Common myeloid progenitor, CD34-positive (primary cell): ENCODE measurements around the gene ZMPSTE24.

Source experiments
- CTCF ChIA-PET: fragments of 350-600 bp; sonication (Branson Sonifier 250); formaldehyde crosslinking; loops from one replicate; lab custom pipeline; 2021; ENCODE audit warnings: antibody characterized with exemption; lab: Charles Lee
- POLR2A ChIA-PET: fragments of 350-600 bp; sonication (Branson Sonifier 250); formaldehyde crosslinking; loops from one replicate; lab custom pipeline; 2021; ENCODE audit warnings: antibody characterized with exemption; lab: Charles Lee
- DNase-seq, 3 donors: peaks; one replicate each; pipeline versions ENCODE4 v3.0.0 to v3.0.0-alpha.2; 2013
- H3K27ac ChIP-seq, 2 experiments: 1 replicate in 1 of 2; 2 replicates in 1 of 2; pipeline ENCODE4 v1.7.0; 2013; ENCODE audit warnings: inconsistent platforms in 2 of 2, low read length in 2 of 2, mild to moderate bottlenecking in 2 of 2, low read depth in 1 of 2, moderate library complexity in 1 of 2; ENCODE audit not compliant: severe bottlenecking in 2 of 2, insufficient read depth in 1 of 2, poor library complexity in 1 of 2
- H3K27me3 ChIP-seq, 5 experiments: replicated peaks in 2 of 5; 1 replicate in 3 of 5; 2 replicates in 2 of 5; pipeline versions ENCODE4 v1.6.1 to v1.7.0; 2013; ENCODE audit warnings: low read length in 4 of 5, mild to moderate bottlenecking in 2 of 5, moderate library complexity in 2 of 5, inconsistent platforms in 1 of 5; ENCODE audit not compliant: insufficient read depth in 5 of 5, control insufficient read depth in 4 of 5
- H3K36me3 ChIP-seq, 4 experiments: 1 replicate in 2 of 4; 2 replicates in 2 of 4; pipeline versions ENCODE4 v1.6.1 to v1.7.0; 2013; ENCODE audit warnings: low read length in 3 of 4, control low read depth in 1 of 4, mild to moderate bottlenecking in 1 of 4; ENCODE audit not compliant: control insufficient read depth in 4 of 4, insufficient read depth in 4 of 4
- H3K4me1 ChIP-seq, 4 experiments: 1 replicate in 3 of 4; 2 replicates in 1 of 4; pipeline versions ENCODE4 v1.6.1 to v1.7.1; 2013; ENCODE audit warnings: low read length in 3 of 4, mild to moderate bottlenecking in 3 of 4, control low read depth in 1 of 4, inconsistent platforms in 1 of 4, moderate library complexity in 1 of 4; ENCODE audit not compliant: control insufficient read depth in 4 of 4, insufficient read depth in 4 of 4; ENCODE audit errors: control extremely low read depth in 1 of 4
- H3K4me3 ChIP-seq, 7 experiments: 1 replicate in 4 of 7; 2 replicates in 3 of 7; pipeline versions ENCODE4 v1.5.1 to v1.7.0; 2013; ENCODE audit warnings: mild to moderate bottlenecking in 7 of 7, low read length in 6 of 7, moderate library complexity in 6 of 7, inconsistent platforms in 2 of 7, low read depth in 2 of 7, control low read depth in 1 of 7; ENCODE audit not compliant: insufficient read depth in 4 of 7, control insufficient read depth in 1 of 7; ENCODE audit errors: extremely low read depth in 1 of 7
- H3K9me3 ChIP-seq, 5 experiments: 1 replicate in 4 of 5; 2 replicates in 1 of 5; pipeline versions ENCODE4 v1.6.1 to v1.7.1; 2013; ENCODE audit warnings: low read length in 4 of 5, mild to moderate bottlenecking in 2 of 5, inconsistent platforms in 1 of 5, low read depth in 1 of 5, moderate library complexity in 1 of 5; ENCODE audit not compliant: control insufficient read depth in 4 of 5, insufficient read depth in 2 of 5; ENCODE audit errors: control extremely low read depth in 1 of 5
- WGBS: methylation state at CpG from one replicate; pipeline ENCODE4 v1.1.5; 2013; ENCODE audit not compliant: insufficient coverage; 5-methylcytosine and 5-hydroxymethylcytosine counted together

Gene ZMPSTE24

GRCh38 chr1:40226192-40226591 is 31.8 kb upstream of the ZMPSTE24 start:
- no peak for DNase-seq
- Histone ChIP-seq H3K4me1 (no peaks in the 10 kb centered on the region), H3K36me3 (peaks cover 2 to 18% (median 11%) of the 10 kb centered on the region in 4 experiments), H3K27ac (no peak overlapping the region), H3K27me3 (no peaks in the 10 kb centered on the region), H3K4me3 (no peak overlapping the region), H3K9me3 (no peaks in the 10 kb centered on the region)
- WGBS, result 94% methylated on average over 2 of the region's 3 CpGs
- ChIA-PET POLR2A (interaction anchor here (0.6 kb wide), 1 partner anchor 47 kb away, joined by 4 read pairs; no protein-coding TSS in a partner anchor), CTCF (interaction anchor here (0.8 to 3.5 kb wide), 6 partner anchors 13 to 185 kb away, joined by 3 to 13 read pairs (median 4); no protein-coding TSS in a partner anchor)

DNA sequence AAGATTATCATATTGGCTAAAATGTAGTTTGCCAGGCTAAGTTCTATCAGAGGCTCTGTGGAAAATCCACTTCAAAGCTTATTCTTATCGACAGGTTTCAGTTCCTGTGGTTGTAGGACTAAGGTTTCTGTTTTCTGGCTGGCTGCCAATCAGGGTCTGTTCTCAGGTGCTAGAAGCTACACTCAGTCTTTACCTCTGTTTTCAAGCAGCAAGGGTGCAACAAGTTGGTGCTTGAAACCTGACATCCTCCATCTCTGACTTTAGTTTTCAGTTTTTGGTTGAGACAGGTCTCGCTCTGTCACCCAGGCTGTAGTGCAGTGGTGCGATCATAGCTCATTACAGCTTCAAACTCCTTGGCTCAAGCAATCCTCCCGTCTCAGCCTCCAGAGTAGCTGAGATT is 25.6 kb upstream of the ZMPSTE24 start:
- CTCF ChIA-PET, result no interaction called here
- no peak overlapping the region for H3K4me3 ChIP-seq
- POLR2A ChIA-PET, result no interaction called here
- H3K4me1 ChIP-seq, result no peaks in the 10 kb centered on the region
- 100% methylated on average over 2 of the region's 4 CpGs for WGBS
- no peaks in the 10 kb centered on the region for H3K27me3 ChIP-seq
- H3K27ac ChIP-seq, result no peak overlapping the region
- DNase-seq, result no peak
- H3K36me3 ChIP-seq, result peaks cover 16 to 62% (median 40%) of the 10 kb centered on the region in 4 experiments
- no peaks in the 10 kb centered on the region for H3K9me3 ChIP-seq

- ChIA-PET POLR2A (no interaction called here), CTCF (interaction anchor here (1.1 to 2.1 kb wide), 4 partner anchors 10 to 39 kb away, joined by 3 to 7 read pairs (median 4); no protein-coding TSS in a partner anchor)
- H3K4me1 ChIP-seq, result no peaks in the 10 kb centered on the region
- no peak overlapping the region for H3K4me3 ChIP-seq
- no peaks in the 10 kb centered on the region for H3K27me3 ChIP-seq
- H3K36me3 ChIP-seq, result peaks cover 6 to 44% (median 28%) of the 10 kb centered on the region in 4 experiments
- no peak for DNase-seq
- H3K27ac ChIP-seq, result no peak overlapping the region
- H3K9me3 ChIP-seq, result no peaks in the 10 kb centered on the region
- no CpG with 5 or more reads among the region's 1 CpG for WGBS
Measured at GRCh38 chr1:40239626-40240025, 18.4 kb upstream of the ZMPSTE24 start.

DNA sequence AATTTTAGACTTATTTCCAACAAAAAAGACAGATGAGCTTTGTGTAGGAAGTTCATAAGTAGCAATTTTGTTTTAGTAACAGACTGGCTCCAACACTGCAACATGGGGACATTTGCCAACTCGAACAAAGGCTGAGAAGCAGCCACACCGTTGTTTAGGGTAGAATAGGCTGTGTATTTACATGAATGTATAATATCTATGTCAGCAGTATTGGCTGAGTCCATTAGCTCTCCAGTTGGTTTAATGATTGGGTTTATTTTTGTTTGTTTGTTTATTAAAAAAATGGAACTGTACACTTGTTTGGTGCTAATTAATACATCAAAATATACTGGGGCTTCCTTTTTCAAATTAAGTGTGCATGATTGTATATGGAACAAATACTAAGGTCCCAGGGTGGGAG is 17.6 kb upstream of the ZMPSTE24 start:
- WGBS, result no CpG with 5 or more reads among the region's 2 CpGs
- no peak for DNase-seq
- Histone ChIP-seq H3K27ac (no peak overlapping the region), H3K9me3 (no peaks in the 10 kb centered on the region), H3K4me3 (no peak overlapping the region), H3K36me3 (peaks cover 6 to 42% (median 25%) of the 10 kb centered on the region in 4 experiments), H3K4me1 (no peaks in the 10 kb centered on the region), H3K27me3 (no peaks in the 10 kb centered on the region)
- CTCF ChIA-PET, result interaction anchor here (1.7 to 2.1 kb wide), 3 partner anchors 16 to 40 kb away, joined by 4 to 7 read pairs (median 5); no protein-coding TSS in a partner anchor
- POLR2A ChIA-PET, result interaction anchor here (0.6 kb wide), 2 partner anchors 16 to 40 kb away, joined by 3 to 7 read pairs; no protein-coding TSS in a partner anchor

DNA sequence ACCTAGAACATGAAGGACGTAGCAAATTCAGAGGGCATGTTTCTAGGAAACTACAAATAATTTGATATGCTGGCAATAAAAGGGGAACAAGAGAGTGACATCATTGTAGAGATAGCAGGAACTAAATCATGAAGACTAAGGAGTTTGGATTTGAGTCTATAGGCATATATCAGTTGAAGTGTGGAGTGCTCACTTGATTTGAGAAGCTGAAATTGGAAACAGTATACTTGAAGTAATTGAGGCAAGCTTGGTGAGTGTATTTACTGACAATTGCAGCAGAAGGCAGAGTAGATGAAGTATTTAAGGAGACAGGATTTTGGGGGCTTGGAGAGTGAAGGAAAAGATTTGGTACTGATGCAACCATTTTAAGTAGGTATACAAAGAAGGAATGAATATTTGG is 16.7 kb upstream of the ZMPSTE24 start:
- no peak overlapping the region for H3K27ac ChIP-seq
- WGBS, result 91% methylated on average over 1 of the region's 1 CpG

GRCh38 chr1:40243351-40243750 is 14.7 kb upstream of the ZMPSTE24 start:
- H3K27ac ChIP-seq, result no peak overlapping the region
- no peaks in the 10 kb centered on the region for H3K9me3 ChIP-seq
- peaks cover 0 to 12% (median 2%) of the 10 kb centered on the region in 4 experiments for H3K36me3 ChIP-seq
- DNase-seq, result no peak
- POLR2A ChIA-PET, result interaction anchor here (0.7 kb wide), 1 partner anchor 556 kb away, joined by 4 read pairs; no protein-coding TSS in a partner anchor
- H3K4me1 ChIP-seq, result no peaks in the 10 kb centered on the region
- CTCF ChIA-PET, result no interaction called here
- no peak overlapping the region for H3K4me3 ChIP-seq
- no CpG with 5 or more reads among the region's 2 CpGs for WGBS
- no peaks in the 10 kb centered on the region for H3K27me3 ChIP-seq

More for the DNA sequence above, 16.7 kb upstream of the ZMPSTE24 start:
- Histone ChIP-seq H3K4me1 (no peaks in the 10 kb centered on the region), H3K27me3 (no peaks in the 10 kb centered on the region), H3K9me3 (no peaks in the 10 kb centered on the region), H3K4me3 (no peak overlapping the region), H3K36me3 (peaks cover 6 to 32% (median 18%) of the 10 kb centered on the region in 4 experiments)
- POLR2A ChIA-PET, result no interaction called here
- DNase-seq, result peak in 2 of 3 donors; percentile 11 to 26
- CTCF ChIA-PET, result interaction anchor here (0.6 to 2.1 kb wide), 4 partner anchors 15 to 52 kb away, joined by 3 to 5 read pairs (median 3); no protein-coding TSS in a partner anchor

DNA sequence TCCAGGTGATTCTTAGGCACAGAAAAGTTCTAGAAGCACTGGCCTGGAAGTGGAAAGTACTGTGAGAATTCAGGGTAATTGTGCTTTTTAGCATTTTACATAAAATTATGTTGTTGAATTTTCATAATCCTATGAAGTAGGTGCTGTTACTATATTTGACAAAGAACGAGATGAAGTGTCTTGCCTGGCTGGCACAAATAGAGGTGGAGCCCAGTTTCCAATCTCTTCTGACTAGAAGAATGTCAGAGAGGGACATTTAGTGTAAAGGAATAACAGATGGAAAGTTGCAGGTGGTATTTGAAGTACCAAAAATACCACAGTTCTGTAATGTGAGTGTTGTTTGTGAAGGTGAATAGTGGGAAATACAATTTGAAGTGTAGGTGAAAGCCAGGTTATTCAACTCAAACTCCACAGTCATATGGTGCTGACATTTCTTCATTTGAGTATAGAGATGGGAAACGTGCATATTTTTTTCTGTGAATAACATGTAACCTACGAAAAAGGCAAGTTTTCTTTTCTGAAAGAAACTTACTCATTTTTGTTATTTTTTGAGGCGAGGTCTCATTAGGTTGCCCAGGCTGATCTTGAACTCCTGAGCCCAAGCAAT is 13.8 kb upstream of the ZMPSTE24 start:
- ChIA-PET POLR2A (no interaction called here), CTCF (interaction anchor here (0.6 kb wide), 1 partner anchor 32 kb away, joined by 3 read pairs; no protein-coding TSS in a partner anchor)
- Histone ChIP-seq H3K4me1 (no peaks in the 10 kb centered on the region), H3K27ac (no peak overlapping the region), H3K9me3 (no peaks in the 10 kb centered on the region), H3K27me3 (no peaks in the 10 kb centered on the region), H3K4me3 (no peak overlapping the region), H3K36me3 (peaks cover 0 to 3% (median 0%) of the 10 kb centered on the region in 4 experiments)
- 97% methylated on average over 3 of the region's 4 CpGs for WGBS
- DNase-seq, result no peak
